ENCODE results near the gene CCDC192. TPM values are rescaled to one million over a fixed set of nuclear protein-coding genes. Genes with fewer than 3 reads are reported as not detected.
"Not testable (repeated sequence)": the region's sequence is repeated elsewhere in the genome, so short reads cannot be mapped to it uniquely, and the experiment has no call there.

Gene CCDC192
- total RNA-seq, 2 donors from 2014 or later, result not detected

DNA sequence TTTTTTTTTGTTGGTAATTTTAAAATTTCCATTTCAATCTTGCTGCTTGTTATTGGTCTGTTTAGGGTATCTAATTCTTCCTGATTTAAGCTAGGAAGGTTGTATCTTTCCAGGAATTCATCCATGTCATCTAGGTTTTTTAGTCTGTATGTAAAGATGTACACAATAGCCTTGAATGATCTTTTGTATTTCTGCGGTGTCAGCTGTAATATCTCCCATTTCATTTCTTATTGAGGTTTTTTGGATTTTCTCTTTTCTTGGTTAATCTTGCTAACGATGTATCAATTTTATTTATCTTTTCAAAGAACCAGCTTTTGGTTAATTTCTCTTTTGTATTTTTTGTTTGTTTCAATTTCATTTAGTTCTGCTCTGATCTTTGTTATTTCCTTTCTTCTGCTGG is 79.3 kb downstream of the CCDC192 start:
- not testable (repeated sequence) for DNase-seq (ENCODE audit: low spot score in 2 of 2); H3K27ac Mint-ChIP-seq; ATAC-seq
- Mint-ChIP-seq H3K36me3 (peaks cover 0 to 20% of the 10 kb centered on the region in 2 donors), H3K9me3 (peaks cover 17 to 26% of the 10 kb centered on the region in 2 donors)

DNA sequence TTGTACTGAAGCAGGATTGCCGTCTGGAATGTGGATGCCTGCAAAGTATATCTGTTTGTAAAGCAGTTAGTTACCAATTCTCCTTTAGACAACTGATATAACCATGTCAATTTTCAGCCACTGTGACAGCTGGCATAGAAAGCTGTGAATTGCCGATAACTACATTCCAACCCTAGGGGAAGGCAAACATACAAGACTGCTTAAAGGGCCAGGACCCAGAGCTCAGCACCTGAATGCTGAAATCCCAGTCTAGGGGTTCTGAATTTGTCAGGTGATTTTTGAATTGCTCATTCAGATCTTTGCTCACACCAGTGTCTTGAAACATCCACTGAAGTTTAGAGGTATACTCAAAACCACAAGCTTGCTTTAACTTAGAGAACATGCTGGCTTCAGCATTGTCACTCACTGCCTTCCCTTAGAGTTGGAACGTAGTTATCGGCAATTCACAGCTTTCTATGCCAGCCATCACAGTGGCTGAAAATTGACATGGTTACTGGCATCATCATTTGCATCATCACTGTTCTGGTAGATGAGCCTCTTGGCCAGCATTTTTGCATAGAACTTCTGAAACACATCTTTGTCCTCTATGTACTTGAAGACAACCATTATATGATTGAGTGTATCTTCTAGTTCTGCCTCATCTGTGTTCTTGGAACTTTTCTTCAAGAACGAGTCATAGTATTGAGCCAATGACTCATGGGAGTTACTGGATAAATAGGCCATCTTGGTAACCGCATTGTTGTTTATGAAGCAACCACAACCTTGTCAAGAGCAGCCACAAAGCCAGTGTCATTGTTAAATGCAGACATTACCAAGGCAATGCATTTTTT is 82.1 kb downstream of the CCDC192 start:
- Mint-ChIP-seq H3K27ac (peak overlapping the region in 1 of 2 donors; percentile 34), H3K9me3 (peaks cover 19 to 35% of the 10 kb centered on the region in 2 donors), H3K36me3 (peaks cover 4 to 30% of the 10 kb centered on the region in 2 donors)
- ATAC-seq (peak; percentile 91 to 93), DNase-seq (ENCODE audit: low spot score in 2 of 2) (peak in 1 of 2 donors; percentile 28)

DNA sequence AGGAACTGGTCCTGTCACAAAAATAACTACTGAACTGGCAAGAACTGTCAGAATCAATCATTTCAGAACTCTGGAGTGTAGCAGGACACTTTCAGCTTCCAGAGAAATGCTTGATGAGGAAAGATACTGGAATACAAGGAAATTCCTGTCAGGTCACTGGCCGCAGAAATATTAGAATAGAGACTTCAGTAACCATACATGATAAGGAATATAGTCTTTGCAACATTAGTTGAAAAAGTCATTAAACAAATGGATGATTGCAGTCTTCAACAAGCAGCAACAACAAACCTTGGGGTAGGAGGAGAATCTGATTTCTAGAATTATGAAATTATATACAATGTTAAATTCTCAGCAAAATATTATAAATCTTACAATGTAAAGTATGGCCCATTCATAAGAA is 88.2 kb downstream of the CCDC192 start:
- Mint-ChIP-seq H3K27ac (no peak overlapping the region), H3K9me3 (peaks cover 22 to 28% of the 10 kb centered on the region in 2 donors), H3K36me3 (peaks cover 9 to 20% of the 10 kb centered on the region in 2 donors)
- ATAC-seq (no peak), DNase-seq (ENCODE audit: low spot score in 2 of 2) (no peak)

DNA sequence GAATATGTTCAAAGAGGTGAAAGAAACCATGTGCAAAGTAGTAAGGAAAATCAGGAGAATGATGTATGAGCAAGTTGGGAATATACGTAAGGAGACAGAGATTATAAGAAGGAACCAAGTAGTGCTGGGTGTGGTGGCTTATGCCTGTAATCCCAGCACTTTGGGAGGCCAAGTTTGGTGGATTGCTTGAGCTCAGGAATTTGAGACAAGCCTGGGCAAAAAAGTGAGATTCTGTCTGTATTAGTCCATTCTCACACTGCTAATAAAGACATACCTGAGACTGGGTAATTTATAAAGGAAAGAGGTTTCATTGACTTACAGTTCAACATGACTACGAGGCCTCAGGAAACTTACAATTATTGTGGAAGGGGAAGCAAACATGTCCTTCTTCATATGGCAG is 88.7 kb downstream of the CCDC192 start:
- not testable (repeated sequence) for H3K27ac Mint-ChIP-seq; ATAC-seq; DNase-seq (ENCODE audit: low spot score in 2 of 2)
- H3K9me3 Mint-ChIP-seq, result peaks cover 22 to 28% of the 10 kb centered on the region in 2 donors
- peaks cover 9 to 20% of the 10 kb centered on the region in 2 donors for H3K36me3 Mint-ChIP-seq

DNA sequence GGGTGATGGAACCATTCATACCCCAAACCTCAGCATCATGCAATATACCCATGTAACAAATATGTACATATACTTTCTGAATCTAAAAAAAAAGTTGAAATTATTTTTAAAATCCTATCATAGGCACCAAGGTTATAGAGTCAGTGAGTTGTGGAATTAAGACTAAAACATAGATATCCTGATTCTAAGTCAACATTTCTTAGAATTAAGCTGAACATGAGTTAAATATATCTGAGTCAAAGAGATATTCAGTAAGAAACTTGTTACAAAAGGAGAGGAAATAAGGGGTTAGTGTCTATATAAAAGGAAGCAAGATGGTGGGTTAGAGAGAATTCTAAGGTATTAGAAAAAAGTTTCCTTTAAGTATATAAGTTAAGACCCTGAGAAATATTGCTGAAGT is 89.9 kb downstream of the CCDC192 start:
- Mint-ChIP-seq H3K9me3 (peaks cover 22% of the 10 kb centered on the region in 2 donors), H3K27ac (no peak overlapping the region), H3K36me3 (peaks cover 9 to 14% of the 10 kb centered on the region in 2 donors)
- DNase-seq (ENCODE audit: low spot score in 2 of 2), result no peak
- ATAC-seq, result no peak

DNA sequence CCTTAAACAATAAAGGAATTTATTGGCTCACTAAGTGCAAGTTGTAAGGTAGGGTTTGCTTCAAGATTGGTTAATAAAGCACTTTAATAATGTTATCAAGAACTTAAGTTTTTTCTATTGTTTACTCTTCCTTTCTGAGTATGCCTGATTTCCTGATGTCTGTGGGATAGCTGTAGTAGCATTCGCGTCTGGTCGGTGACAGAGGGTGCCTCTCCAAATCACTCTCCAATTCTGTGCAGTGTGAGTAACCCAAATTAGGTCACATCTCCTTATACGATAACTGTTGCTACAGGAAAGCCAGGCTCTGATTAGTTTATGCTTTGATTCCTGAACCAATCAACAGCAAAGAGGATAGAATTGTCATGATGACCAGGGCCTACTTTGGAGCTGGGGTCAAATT is 90.7 kb downstream of the CCDC192 start:
- H3K36me3 Mint-ChIP-seq, result peaks cover 9 to 12% of the 10 kb centered on the region in 2 donors
- DNase-seq (ENCODE audit: low spot score in 2 of 2) (no peak), ATAC-seq (no peak)
- peaks cover 16 to 22% of the 10 kb centered on the region in 2 donors for H3K9me3 Mint-ChIP-seq
- H3K27ac Mint-ChIP-seq, result no peak overlapping the region

DNA sequence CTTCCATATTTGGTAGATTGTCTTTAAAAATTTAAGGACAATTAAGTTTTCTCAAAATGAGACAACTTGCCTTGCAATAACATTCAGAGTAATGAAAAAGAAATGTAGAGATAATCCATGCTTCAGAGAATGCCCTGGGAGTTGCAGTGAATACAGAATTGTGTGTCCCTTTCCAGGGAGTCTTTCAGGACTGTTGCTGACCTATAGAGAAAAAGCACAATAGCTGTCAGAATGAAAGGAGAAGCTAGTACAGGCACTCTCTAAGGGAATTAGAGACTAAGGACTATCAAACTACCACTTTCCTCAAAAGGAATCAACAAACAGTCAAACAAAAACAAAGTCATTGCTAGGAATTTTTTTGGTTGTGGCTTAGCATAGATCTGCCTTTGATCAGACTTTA is 93.0 kb downstream of the CCDC192 start:
- Mint-ChIP-seq H3K36me3 (peaks cover 4 to 5% of the 10 kb centered on the region in 2 donors), H3K9me3 (peaks cover 9 to 13% of the 10 kb centered on the region in 2 donors), H3K27ac (no peak overlapping the region)
- DNase-seq (ENCODE audit: low spot score in 2 of 2), result no peak
- no peak for ATAC-seq

DNA sequence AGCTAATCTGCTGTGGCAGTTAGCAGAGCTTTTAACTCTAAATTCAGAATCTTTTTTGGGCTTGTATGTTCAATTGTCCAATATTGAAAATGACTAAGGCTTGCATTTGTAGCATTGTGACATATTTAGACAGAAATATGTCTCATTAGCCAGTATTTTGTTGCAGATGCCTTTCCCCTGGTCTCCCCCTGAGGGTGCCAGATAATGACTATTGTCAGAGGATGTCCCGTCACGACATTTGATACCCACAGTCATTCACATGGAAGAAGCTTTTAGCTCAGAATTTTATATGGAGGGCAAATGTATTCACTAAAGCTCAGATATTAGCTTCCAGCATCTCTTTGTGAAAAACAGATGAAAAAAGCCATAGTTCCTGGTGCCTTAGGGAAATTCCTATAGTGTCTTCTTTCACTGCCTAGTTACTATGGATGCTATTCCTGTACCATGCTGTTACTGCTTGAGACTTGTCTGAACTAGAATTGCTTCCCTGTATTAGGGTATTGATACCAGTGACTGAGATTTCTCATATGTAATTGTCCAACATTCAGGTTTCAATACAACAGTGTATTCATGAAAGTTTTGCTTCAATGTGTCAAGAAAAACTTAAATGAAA is 96.2 kb downstream of the CCDC192 start:
- no peaks in the 10 kb centered on the region for H3K9me3 Mint-ChIP-seq
- H3K36me3 Mint-ChIP-seq, result no peaks in the 10 kb centered on the region
- no peak for ATAC-seq
- no peak for DNase-seq (ENCODE audit: low spot score in 2 of 2)
- H3K27ac Mint-ChIP-seq, result no peak overlapping the region

DNA sequence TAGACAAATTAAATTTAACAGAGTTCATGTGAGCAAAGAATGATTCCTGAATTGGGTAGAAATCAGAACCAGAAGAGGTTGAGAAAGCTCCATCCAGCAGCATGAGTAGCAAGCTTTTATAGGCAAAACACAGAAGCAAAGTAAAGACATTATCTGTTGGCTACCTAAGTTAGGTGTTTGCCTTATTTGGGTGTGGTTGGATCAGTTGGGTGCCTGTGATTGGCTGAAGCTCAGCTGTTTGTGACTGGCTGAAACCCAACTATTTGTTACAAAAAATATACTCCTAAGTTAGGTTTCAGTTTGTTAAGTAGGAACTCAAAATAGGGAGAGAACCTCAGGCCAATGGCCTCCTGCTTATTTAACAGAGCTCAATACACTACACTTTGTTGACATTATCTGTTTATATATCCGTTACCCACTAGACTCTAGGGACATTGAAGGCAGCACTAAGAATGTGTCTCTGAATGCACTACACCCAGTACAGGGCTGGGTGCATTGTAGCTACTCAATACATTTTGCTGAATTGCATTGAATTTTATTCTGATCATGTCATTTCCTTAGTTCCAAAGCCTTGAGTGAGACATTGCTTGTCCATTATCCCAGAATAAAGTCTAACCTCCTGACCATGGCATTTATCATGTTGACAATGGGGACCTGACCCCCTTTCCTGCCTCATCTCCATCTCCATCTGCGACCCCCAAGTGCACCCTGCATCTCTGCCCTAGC is 98.7 kb downstream of the CCDC192 start:
- Mint-ChIP-seq H3K36me3 (no peaks in the 10 kb centered on the region), H3K9me3 (no peaks in the 10 kb centered on the region), H3K27ac (no peak overlapping the region)
- no peak for ATAC-seq
- no peak for DNase-seq (ENCODE audit: low spot score in 2 of 2)

DNA sequence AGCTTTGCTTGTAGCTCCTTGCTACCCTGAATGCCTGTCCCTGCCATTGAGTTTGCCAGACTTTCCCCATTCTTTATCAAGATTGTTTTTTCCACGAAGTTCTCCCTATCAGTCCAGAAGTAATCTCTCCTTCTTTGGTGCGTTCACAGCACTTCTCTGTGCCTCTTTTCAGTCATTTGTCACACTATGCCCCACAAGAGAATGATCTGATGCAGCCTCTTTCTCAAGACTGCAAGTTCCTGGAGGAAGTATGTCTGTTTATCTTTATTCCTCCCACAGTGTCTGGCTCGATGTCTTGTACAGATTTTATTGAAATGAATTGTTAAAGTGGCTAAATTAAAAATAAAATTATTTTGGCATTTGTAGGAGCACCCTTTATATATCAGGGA is 99.3 kb downstream of the CCDC192 start:
- no peak for DNase-seq (ENCODE audit: low spot score in 2 of 2)
- no peaks in the 10 kb centered on the region for H3K9me3 Mint-ChIP-seq
- H3K27ac Mint-ChIP-seq, result no peak overlapping the region
- ATAC-seq, result no peak
- H3K36me3 Mint-ChIP-seq, result no peaks in the 10 kb centered on the region

DNA sequence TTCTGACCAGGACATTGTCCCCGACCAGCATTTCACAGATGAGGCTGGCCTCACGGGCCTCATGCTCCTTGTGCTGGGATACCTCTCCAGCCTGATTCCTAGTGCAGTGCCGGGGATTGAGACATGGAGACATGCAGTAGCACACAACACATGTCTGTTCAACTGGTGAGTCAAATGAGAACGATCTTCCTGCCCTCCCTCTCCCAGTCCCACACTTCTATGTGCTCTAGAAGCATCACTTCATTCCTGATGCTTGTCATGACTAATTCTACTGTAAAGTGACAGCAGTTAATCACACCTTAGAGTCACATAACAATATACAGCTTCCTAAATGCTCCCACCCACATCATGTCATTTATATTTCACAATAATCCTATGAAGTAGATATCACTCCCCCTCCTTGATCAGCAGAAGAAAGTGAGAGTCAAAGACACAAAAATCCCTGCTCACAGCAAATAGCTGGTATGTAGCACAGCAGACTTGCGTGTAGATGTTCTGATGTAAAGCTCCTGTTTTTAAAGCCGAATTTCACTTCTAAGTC is 101.8 kb downstream of the CCDC192 start:
- DNase-seq (ENCODE audit: low spot score in 2 of 2) (no peak), ATAC-seq (no peak)
- Mint-ChIP-seq H3K27ac (no peak overlapping the region), H3K9me3 (no peaks in the 10 kb centered on the region), H3K36me3 (no peaks in the 10 kb centered on the region)

DNA sequence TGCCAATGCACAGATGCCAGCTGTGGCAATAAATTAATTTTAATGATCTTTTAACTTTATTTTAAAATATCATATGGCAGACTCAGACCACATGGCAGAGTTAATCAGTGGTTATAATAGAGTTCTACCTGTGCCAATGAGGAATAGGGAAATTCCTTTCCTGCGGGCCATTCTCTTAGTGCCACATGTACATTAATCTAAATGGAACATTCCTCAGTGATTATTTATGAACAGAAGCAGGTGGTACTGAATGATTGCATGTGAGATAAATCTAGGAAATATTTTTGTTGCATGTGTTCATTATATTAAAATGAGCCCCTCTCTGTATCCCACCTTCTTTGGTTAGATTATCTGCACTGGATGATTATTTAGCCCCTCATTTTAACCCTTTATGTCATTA is 102.3 kb downstream of the CCDC192 start:
- no peak overlapping the region for H3K27ac Mint-ChIP-seq
- no peaks in the 10 kb centered on the region for H3K36me3 Mint-ChIP-seq
- ATAC-seq (no peak), DNase-seq (ENCODE audit: low spot score in 2 of 2) (no peak)
- no peaks in the 10 kb centered on the region for H3K9me3 Mint-ChIP-seq

DNA sequence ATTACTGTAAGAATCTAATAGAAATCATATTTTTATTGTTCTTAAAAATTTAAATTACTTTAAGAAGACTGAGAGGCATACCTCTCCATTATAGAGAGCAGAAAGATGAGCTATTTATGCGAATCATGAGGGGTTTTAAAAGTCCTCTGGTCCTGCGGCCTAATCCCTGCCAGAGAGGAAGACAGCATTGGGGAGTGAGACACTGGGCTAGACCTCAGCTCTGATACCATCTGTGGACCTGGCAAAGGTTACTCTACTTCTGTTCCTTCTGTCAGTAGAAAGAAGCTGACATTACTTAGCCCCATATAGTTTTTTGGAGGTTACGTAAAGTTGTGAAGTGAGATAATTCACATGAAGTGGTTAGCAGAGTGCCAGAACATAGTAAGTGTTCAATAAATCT is 103.6 kb downstream of the CCDC192 start:
- ATAC-seq, result no peak

DNA sequence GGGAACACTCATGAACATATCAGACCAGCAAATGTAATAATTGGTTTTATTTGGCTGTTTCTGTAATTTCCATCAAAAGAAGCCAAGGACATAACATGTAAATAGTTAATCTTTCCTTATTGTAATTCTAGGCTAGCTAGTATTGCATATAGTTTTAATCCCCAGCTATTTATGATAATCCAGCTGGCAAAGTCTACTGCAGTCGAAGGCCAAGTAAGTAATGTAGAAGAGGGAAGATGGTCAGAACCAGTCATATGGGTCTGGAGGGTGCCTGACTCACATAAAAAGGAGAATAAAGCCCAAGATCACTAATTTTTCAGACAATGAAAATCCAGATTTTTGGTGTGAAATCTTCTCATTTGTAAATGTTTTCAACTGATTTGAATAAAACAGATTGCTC is 106.3 kb downstream of the CCDC192 start:
- no peak for ATAC-seq
- Mint-ChIP-seq H3K36me3 (no peaks in the 10 kb centered on the region), H3K9me3 (no peaks in the 10 kb centered on the region), H3K27ac (no peak overlapping the region)
- DNase-seq (ENCODE audit: low spot score in 2 of 2), result no peak

More for the DNA sequence above, 103.6 kb downstream of the CCDC192 start:
- Mint-ChIP-seq H3K36me3 (no peaks in the 10 kb centered on the region), H3K9me3 (no peaks in the 10 kb centered on the region), H3K27ac (no peak overlapping the region)
- DNase-seq (ENCODE audit: low spot score in 2 of 2), result no peak

DNA sequence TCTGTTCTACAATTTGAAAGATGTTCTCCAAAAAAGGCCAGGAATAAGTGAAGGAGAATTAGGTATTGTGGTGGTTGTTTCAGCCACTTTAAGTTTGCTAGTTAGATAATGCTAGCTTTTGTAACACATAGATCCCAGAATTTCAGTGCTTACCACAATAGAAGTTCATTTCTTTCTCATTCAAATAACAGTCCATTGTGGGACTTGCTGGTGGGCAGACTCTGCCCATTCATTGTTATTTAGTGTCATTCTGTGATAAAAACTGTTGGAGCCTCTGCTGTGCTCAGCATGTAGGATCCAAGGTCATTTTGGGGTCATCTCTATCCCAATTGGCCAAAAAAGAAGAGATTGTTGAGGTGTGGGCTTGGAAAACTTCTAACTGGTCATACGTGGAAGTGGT is 106.8 kb downstream of the CCDC192 start:
- H3K9me3 Mint-ChIP-seq, result no peaks in the 10 kb centered on the region
- H3K27ac Mint-ChIP-seq, result no peak overlapping the region
- ATAC-seq (no peak), DNase-seq (ENCODE audit: low spot score in 2 of 2) (no peak)
- no peaks in the 10 kb centered on the region for H3K36me3 Mint-ChIP-seq

DNA sequence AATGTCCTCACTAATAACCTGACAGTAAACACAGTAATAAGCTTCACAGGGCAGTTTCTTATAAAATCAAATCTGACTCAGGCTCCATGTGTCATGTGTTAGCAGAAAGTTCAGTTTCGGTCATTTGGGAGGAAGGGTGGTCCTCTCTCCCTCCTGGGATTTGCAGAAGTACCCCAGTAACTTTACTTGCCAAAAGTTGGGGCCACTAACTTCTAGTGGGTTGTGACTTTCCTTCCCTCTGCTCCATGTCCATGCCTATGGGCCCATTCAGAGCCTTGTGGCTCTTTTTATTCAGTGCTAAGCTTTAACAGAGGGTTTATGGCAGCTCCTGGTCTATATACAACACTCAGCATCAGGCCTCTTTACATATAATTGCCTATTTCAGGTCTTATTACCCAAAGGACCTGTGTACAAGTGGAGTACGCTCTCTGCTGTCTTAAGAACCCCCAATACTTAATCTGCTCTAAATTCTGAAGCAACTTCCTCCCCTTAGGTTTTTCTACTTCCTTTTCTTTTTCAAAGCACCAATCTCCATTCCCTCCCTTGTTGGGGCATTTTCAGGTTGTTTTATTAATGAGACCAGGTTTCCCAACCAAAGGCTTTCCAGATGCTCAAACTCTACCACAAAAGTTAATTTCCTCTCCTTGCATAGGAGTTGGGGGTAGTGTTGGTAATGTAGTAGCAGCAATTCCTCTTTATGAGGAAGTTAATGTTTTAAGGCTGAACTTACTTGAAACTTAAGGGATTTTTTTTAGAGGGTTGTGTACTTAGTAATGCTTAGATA is 107.7 kb downstream of the CCDC192 start:
- H3K36me3 Mint-ChIP-seq, result no peaks in the 10 kb centered on the region
- no peak for DNase-seq (ENCODE audit: low spot score in 2 of 2)
- H3K27ac Mint-ChIP-seq, result no peak overlapping the region
- no peaks in the 10 kb centered on the region for H3K9me3 Mint-ChIP-seq
- no peak for ATAC-seq

Measured in activated naive CD4-positive, alpha-beta T cell treated with anti-CD3 and anti-CD28 coated beads, Interleukin-2, amount 50 U/mL, for 72 hours (primary cell).